CD4-positive, alpha-beta T cell treated with Interleukin-6 for 4 hours (primary cell): ENCODE measurements around the gene TREML2.

Experiments used
- DNase-seq: peaks from one replicate; pipeline ENCODE4 v3.0.0-alpha.2; 2020; ENCODE audit warnings: mixed read lengths

The TREML2 gene

DNA sequence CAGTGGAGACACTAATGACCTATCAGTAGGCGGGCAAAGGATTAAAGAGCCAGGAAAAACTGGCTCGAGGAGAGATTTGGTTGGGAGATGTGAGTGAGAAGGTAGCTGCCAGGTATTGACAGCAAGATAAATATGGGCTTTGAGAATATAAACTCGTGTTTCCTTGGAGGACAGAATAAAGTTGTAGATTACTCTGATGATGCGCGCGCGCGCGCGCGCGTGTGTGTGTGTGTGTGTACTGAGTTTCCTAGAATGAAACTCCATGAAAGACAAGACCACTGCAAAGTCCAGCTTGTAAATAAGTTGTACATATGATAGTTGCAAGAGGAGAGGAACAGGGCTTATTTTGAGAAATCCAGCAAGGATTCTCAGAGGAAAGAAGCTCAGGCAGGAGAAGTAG is 24.8 kb downstream of the TREML2 start:
- DNase-seq: no peak

DNA sequence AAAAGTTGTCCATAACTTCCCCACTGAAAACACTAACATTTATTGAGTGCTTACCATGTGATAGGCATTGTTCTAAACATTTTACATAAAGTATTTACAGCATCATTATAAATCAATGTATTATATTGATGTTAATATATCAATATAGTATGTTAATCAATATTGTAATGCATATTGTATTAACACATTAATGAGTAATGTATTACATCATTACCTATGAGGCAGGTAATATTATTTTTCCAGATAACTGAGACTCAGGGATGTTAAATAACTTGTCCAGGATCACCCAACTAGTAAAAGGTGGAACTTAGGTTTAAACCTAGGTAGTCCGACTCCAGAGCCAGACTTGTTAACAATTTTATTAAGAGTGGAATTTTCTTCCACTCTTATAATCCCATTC is 25.9 kb downstream of the TREML2 start:
- no peak for DNase-seq

GRCh38 chr6:41174610-41175009 is 26.3 kb downstream of the TREML2 start:
- no peak for DNase-seq

GRCh38 chr6:41171908-41172307 is 29.0 kb downstream of the TREML2 start:
- no peak for DNase-seq

GRCh38 chr6:41170547-41171160 is 30.3 kb downstream of the TREML2 start:
- DNase-seq: no peak

GRCh38 chr6:41167173-41167963 is 33.6 kb downstream of the TREML2 start:
- DNase-seq: no peak

- DNase-seq: no peak
Observed at GRCh38 chr6:41164551-41165120, 36.3 kb downstream of the TREML2 start.

DNA sequence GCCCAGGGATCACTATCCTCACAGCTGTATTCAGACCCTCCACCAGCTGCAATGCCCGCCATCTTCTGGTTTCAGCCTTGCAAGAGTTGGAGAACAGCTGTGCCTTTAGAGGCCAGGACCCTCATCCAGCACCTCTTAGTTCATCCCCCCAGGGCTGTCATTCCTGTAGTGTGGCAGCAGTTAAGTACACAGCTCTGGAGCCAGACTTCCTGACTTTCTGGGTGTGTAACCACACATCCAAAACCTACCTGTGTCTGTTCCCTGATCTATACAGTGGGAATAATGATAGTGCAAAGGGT is 37.6 kb downstream of the TREML2 start:
- DNase-seq: no peak

GRCh38 chr6:41162687-41163418 is 38.1 kb downstream of the TREML2 start, which contains the start of gene TREM2:
Gene TREM2, minus strand, starts transcription at chr6:41163116. Its CDS starts 34 bp downstream, at chr6:41163082.
- no peak for DNase-seq

- no peak for DNase-seq
Observed at GRCh38 chr6:41161851-41162552, 38.9 kb downstream of the TREML2 start.

DNA sequence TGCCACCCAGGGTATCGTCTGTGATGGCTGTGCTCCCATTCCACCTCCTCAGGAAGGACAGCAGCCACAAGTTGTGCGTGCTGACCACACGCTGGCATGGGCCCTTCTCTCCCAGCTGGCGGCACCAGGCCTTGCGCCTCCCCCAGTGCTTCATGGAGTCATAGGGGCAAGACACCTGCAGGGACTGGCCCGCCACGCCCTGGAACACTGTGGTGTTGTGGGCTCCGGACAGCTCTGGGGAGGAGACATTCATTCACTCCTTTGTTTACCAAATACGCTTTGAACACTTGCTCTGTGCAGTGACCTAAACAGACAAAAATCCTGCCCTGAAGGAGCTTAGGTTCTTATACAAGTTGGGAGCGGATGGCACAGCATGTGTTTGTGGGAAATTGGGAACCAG is 39.6 kb downstream of the TREML2 start:
- no peak for DNase-seq

DNA sequence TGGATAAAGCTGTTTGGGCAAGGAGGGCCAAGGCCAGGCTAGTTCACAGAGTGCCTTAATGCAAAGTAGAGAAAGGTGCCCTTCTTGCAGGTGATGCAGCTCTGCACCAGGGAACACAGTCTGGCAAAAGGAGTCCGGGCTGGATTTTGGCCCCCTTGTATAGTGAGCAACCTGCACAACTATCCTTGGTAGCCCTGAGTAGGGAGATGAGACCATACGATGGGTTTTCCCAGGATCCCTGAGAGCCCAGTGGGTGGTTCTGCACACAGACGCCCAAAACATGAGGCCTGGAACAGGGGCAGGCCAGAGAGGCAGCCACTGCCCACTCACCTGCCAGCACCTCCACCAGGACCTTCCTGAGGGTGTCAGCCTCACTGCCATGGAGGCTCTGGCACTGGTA is 40.0 kb downstream of the TREML2 start:
- no peak for DNase-seq

GRCh38 chr6:41159415-41160082 is 41.4 kb downstream of the TREML2 start:
- DNase-seq: no peak

DNA sequence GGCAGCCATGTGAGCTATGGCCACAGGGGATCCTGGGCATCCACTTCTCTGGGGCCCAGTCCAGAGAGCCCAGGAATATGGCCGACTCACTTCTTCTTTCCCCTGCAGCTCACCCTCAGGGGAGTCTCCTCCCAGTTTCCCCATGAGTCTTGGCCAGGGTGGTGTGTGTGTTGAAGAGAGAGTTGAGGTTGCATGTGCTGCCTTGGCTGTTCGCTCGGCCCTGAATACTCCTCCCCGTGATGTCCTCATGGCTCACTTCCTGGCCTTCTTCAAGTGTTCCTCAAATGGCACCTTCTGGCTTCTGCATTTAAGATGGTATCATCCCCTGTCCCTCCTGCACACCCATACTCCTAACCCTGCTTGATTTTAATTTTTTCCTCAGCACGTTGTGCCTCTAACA is 43.6 kb downstream of the TREML2 start:
- DNase-seq: no peak

DNA sequence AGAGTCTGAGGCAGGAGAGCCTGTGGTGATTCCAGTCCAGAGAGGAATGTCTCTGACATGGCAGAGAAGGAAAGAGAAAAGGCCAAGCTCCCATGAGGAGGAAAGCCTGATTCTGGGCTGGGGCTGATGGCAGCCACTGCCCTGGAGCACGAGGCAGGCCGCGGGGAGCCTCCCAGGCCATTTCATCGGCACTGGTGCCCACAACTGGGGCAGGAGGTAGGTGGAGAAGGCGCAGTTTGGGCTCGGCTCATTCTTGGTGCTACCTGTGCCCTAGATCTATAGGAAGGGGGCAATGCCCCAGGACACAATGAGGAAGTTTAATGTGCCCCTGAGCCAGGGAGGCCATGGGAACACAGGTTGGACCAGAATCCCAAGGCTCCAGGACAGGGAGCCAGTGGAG is 44.2 kb downstream of the TREML2 start:
- DNase-seq: no peak

DNA sequence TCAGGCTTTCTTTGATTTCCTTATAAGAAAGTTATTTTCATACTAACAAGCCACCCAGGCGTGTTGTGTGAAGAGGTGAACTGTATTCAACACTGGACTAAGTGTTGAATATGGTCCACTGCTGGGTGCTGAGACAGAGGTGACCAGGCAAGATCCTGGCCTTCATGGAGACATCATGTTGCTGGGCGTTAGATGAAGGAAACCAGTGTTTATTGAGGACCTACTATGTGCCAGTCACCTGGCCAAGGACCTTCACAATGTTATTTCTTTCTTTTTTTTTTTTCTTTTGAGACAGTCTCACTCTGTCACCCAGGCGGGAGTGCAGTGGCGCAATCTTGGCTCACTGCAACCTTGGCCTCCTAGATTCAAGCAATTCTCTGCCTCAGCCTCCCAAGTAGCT is 44.9 kb downstream of the TREML2 start:
- no peak for DNase-seq

GRCh38 chr6:41155132-41155805 is 45.7 kb downstream of the TREML2 start:
- no peak for DNase-seq

DNA sequence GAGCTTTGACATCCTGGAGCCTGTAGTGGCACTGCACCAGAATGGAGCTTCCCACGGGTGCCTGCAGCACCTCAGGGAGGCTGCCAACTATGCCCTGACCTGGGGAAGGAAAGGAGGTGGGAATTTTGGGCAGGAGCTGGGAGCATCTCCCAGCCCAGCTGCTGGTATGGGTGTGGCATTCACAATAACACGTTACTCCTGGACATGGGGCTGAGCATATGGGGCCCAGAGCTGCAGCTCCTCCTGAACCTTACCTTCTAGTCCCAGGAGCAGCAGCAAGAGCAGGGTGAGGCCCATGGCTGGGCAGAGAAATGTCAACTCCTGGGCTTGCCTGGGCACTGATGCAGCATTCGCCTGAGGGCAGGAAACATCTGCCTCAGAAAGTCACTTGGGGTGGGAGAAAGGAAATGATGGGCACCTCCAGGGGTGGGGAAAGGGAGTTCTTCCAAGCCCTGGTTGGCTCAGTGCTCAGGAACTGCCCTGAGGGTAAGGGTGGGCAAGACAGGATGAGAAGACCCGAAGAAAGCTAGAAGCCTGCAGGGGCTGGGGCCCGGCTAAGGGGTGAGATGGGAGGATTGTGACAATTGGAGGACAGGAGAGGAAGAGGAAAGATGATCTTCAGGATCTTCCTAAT is 46.8 kb downstream of the TREML2 start, which contains the start of gene TREML1:
Gene TREML1, minus strand, starts transcription at position 356 of the 634 bp plus-strand sequence. Its CDS starts 59 bp downstream, at position 297.
- no peak for DNase-seq

GRCh38 chr6:41153451-41153850 is 47.5 kb downstream of the TREML2 start:
- DNase-seq: no peak

- DNase-seq: no peak
Observed at GRCh38 chr6:41150671-41151070, 50.3 kb downstream of the TREML2 start.

- DNase-seq: no peak
Observed at GRCh38 chr6:41147917-41148316, 53.0 kb downstream of the TREML2 start.
